ENCODE measurements around the gene TBC1D10A. TPM values are rescaled to one million over a fixed set of nuclear protein-coding genes. Genes with fewer than 3 reads are reported as not detected.

TBC1D10A gene
- total RNA-seq, 1 experiment from 2014 or later: 8.4 TPM

GRCh38 chr22:30325724-30326254 lies 952 bp downstream of the TBC1D10A start:
- Histone ChIP-seq H3K36me3 (ENCODE audit: insufficient read depth, low read length, poor library complexity, severe bottlenecking) (no peaks in the 10 kb centered on the region), H3K4me1 (ENCODE audit: insufficient read depth, low read length, poor library complexity, severe bottlenecking) (peaks cover 23% of the 10 kb centered on the region), H3K27ac (ENCODE audit: low read depth, low read length, poor library complexity, severe bottlenecking) (peak overlapping the region; percentile 80), H3K9me3 (ENCODE audit: low read depth, low read length, poor library complexity, severe bottlenecking) (no peaks in the 10 kb centered on the region), H3K27me3 (replicated peaks; ENCODE audit: insufficient read depth, low read depth, low read length, poor library complexity) (no peaks in the 10 kb centered on the region), H3K4me3 (ENCODE audit: low read depth, low read length, poor library complexity, severe bottlenecking) (peak overlapping the region; percentile 80)
- no TSS peak for BruUV-seq (replicated peaks)
- TF ChIP-seq EZH2 (IDR thresholded peaks at IDR 0.05; ENCODE audit: borderline replicate concordance, low read depth, low read length, poor library complexity, severe bottlenecking) (no peak), CTCF (conservative IDR thresholded peaks at IDR 0.05; ENCODE audit: low read depth, low read length) (no peak)
- CTCF ChIA-PET: no interaction called here
- POLR2A ChIA-PET (ENCODE audit: low non-redundant PET): no interaction called here
- intact Hi-C loops (cut with micrococcal nuclease; ENCODE audit: unreplicated experiment): no loop called here
- DNase-seq (ENCODE audit: low spot score): no peak

GRCh38 chr22:30325065-30325720 lies 1.5 kb downstream of the TBC1D10A start:
- DNase-seq (ENCODE audit: low spot score): peak; percentile 73

GRCh38 chr22:30324014-30324730 lies 2.6 kb downstream of the TBC1D10A start:
- H3K27me3 ChIP-seq (replicated peaks; ENCODE audit: insufficient read depth, low read depth, low read length, poor library complexity): no peaks in the 10 kb centered on the region
- H3K9me3 ChIP-seq (ENCODE audit: low read depth, low read length, poor library complexity, severe bottlenecking): no peaks in the 10 kb centered on the region
- intact Hi-C loops (cut with micrococcal nuclease; ENCODE audit: unreplicated experiment): no loop called here
- no peaks in the 10 kb centered on the region for H3K36me3 ChIP-seq (ENCODE audit: insufficient read depth, low read length, poor library complexity, severe bottlenecking)
- CTCF ChIA-PET: no interaction called here
- POLR2A ChIA-PET (ENCODE audit: low non-redundant PET): no interaction called here
- BruUV-seq (replicated peaks): TSS peak; percentile 12
- H3K4me3 ChIP-seq (ENCODE audit: low read depth, low read length, poor library complexity, severe bottlenecking): no peak overlapping the region
- TF ChIP-seq CTCF (conservative IDR thresholded peaks at IDR 0.05; ENCODE audit: low read depth, low read length): no peak
- no peak for TF ChIP-seq EZH2 (IDR thresholded peaks at IDR 0.05; ENCODE audit: borderline replicate concordance, low read depth, low read length, poor library complexity, severe bottlenecking)
- H3K27ac ChIP-seq (ENCODE audit: low read depth, low read length, poor library complexity, severe bottlenecking): no peak overlapping the region
- DNase-seq (ENCODE audit: low spot score): no peak
- peaks cover 23% of the 10 kb centered on the region for H3K4me1 ChIP-seq (ENCODE audit: insufficient read depth, low read length, poor library complexity, severe bottlenecking)

More at GRCh38 chr22:30325065-30325720, 1.5 kb downstream of the TBC1D10A start:
- ChIA-PET CTCF (no interaction called here), POLR2A (ENCODE audit: low non-redundant PET) (no interaction called here)
- Histone ChIP-seq H3K4me1 (ENCODE audit: insufficient read depth, low read length, poor library complexity, severe bottlenecking) (peaks cover 23% of the 10 kb centered on the region), H3K36me3 (ENCODE audit: insufficient read depth, low read length, poor library complexity, severe bottlenecking) (no peaks in the 10 kb centered on the region), H3K4me3 (ENCODE audit: low read depth, low read length, poor library complexity, severe bottlenecking) (peak overlapping the region; percentile 80), H3K27ac (ENCODE audit: low read depth, low read length, poor library complexity, severe bottlenecking) (peak overlapping the region; percentile 35), H3K9me3 (ENCODE audit: low read depth, low read length, poor library complexity, severe bottlenecking) (no peaks in the 10 kb centered on the region), H3K27me3 (replicated peaks; ENCODE audit: insufficient read depth, low read depth, low read length, poor library complexity) (no peaks in the 10 kb centered on the region)
- intact Hi-C loops (cut with micrococcal nuclease; ENCODE audit: unreplicated experiment): no loop called here
- BruUV-seq (replicated peaks): no TSS peak
- TF ChIP-seq EZH2 (IDR thresholded peaks at IDR 0.05; ENCODE audit: borderline replicate concordance, low read depth, low read length, poor library complexity, severe bottlenecking): no peak
- TF ChIP-seq CTCF (conservative IDR thresholded peaks at IDR 0.05; ENCODE audit: low read depth, low read length): no peak
